Neural progenitor cell (in vitro differentiated cells): ENCODE results near the gene YTHDF1. TPM values are rescaled to one million over a fixed set of nuclear protein-coding genes. Genes with fewer than 3 reads are reported as not detected.

Experiments used
- DNase-seq: peaks from one replicate; pipeline ENCODE4 v3.0.0-alpha.2; 2016; ENCODE audit warnings: low spot score
- H2AFZ ChIP-seq: fragments of 200-600 bp; sonication (generic); replicated peaks from 2 replicates; pipeline ENCODE4 v1.6.1; 2016; ENCODE audit warnings: antibody characterized with exemption
- H3F3A ChIP-seq: fragments of 200-600 bp; sonication (generic); 2 replicates; pipeline ENCODE4 v1.6.1; 2016; ENCODE audit warnings: antibody characterized with exemption, low read depth
- H3K27ac ChIP-seq: fragments of 200-600 bp; sonication (generic); 2 replicates; pipeline ENCODE4 v1.5.1; 2016; ENCODE audit warnings: mild to moderate bottlenecking
- H3K27me3 ChIP-seq: fragments of 200-600 bp; sonication (generic); 2 replicates; pipeline ENCODE4 v1.6.1; 2016; ENCODE audit warnings: mild to moderate bottlenecking, moderate library complexity
- H3K36me3 ChIP-seq: fragments of 200-600 bp; sonication (generic); 2 replicates; pipeline ENCODE4 v1.5.1; 2016
- H3K4me1 ChIP-seq: fragments of 200-600 bp; sonication (generic); 2 replicates; pipeline ENCODE4 v1.6.1; 2016; ENCODE audit warnings: mixed run types
- H3K4me2 ChIP-seq: fragments of 200-600 bp; sonication (generic); 2 replicates; pipeline ENCODE4 v1.6.1; 2016
- H3K4me3 ChIP-seq: fragments of 200-600 bp; sonication (generic); 2 replicates; pipeline ENCODE4 v1.5.1; 2016
- H3K79me2 ChIP-seq: fragments of 200-600 bp; sonication (generic); 2 replicates; pipeline ENCODE4 v1.6.1; 2016; ENCODE audit warnings: low read depth
- H3K9ac ChIP-seq: fragments of 200-600 bp; sonication (generic); 2 replicates; pipeline ENCODE4 v1.6.1; 2016
- H3K9me3 ChIP-seq: fragments of 200-600 bp; sonication (generic); 2 replicates; pipeline ENCODE4 v1.5.1; 2016; ENCODE audit warnings: low read depth
- H4K20me1 ChIP-seq: fragments of 200-600 bp; sonication (generic); 2 replicates; pipeline ENCODE4 v1.6.1; 2016; ENCODE audit warnings: low read depth
- H3K27ac Mint-ChIP-seq: 3 replicates; pipeline ENCODE4 v1.8.0; 2021; ENCODE audit warnings: mixed read lengths
- H3K27me3 Mint-ChIP-seq: 2 replicates; pipeline ENCODE4 v1.8.0; 2022; ENCODE audit warnings: low read depth, mild to moderate bottlenecking, inconsistent platforms, moderate library complexity, mixed read lengths; ENCODE audit not compliant: insufficient read depth
- H3K36me3 Mint-ChIP-seq: 3 replicates; pipeline ENCODE4 v1.8.0; 2021; ENCODE audit warnings: mixed read lengths
- H3K4me1 Mint-ChIP-seq: 3 replicates; pipeline ENCODE4 v1.8.0; 2021; ENCODE audit warnings: mixed read lengths
- H3K4me3 Mint-ChIP-seq: 3 replicates; pipeline ENCODE4 v1.8.0; 2021; ENCODE audit warnings: mild to moderate bottlenecking, moderate library complexity, mixed read lengths
- H3K9me3 Mint-ChIP-seq: 3 replicates; pipeline ENCODE4 v1.8.0; 2020; ENCODE audit warnings: mixed read lengths
- EZH2 ChIP-seq: fragments of 200-600 bp; sonication (generic); IDR thresholded peaks from 2 replicates; pipeline ENCODE4 v1.6.1; 2017; ENCODE audit warnings: antibody characterized with exemption, mild to moderate bottlenecking, moderate library complexity
- EZH2phosphoT487 ChIP-seq: fragments of 200-600 bp; sonication (generic); IDR thresholded peaks from 2 replicates; pipeline ENCODE4 v1.6.1; 2017; ENCODE audit warnings: antibody characterized with exemption
- total RNA-seq: library from RNA; depleted of rRNA; stranded (reverse); fragments of >200 nt; gene quantifications from 2 replicates; pipeline ENCODE4 v1.2.3, GENCODE V29; 2015; ENCODE audit warnings: low replicate concordance
- TF ChIP-seq, protein P1 (sequence below): fragments of 200-600 bp; sonication (generic); IDR thresholded peaks from 2 replicates; pipeline ENCODE4 v1.5.1; 2017; ENCODE audit warnings: antibody characterized with exemption, mild to moderate bottlenecking

Gene YTHDF1
- total RNA-seq, 1 donor from 2014 or later: 28.1 TPM

DNA sequence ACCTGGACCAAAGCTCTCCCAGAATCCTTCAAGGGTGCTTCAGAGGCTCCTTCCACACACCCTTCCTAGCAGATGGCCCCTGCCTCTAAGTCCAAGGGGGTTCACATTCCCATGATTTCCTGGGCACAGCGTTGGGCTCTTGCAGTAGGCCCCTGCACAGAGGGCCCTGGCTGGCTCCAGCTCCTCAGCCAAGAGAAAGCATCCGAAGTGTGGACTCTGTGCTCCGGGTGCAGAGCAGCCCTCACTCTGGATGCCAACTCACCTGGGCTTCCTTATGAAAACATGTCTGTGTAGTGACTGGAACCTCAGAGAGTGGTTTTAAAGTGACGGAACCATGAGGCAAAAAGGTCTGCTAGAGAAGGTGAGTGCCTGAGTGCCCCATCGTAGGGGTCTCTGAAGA, 11.6 kb downstream of the YTHDF1 start:
- H2AFZ ChIP-seq: no peak overlapping the region
- H3K27me3 ChIP-seq: no peaks in the 10 kb centered on the region
- H3K9ac ChIP-seq: no peak overlapping the region
- no peak overlapping the region for H3K27ac ChIP-seq
- Mint-ChIP-seq H3K4me1 (peaks cover 8% of the 10 kb centered on the region), H3K9me3 (no peaks in the 10 kb centered on the region), H3K36me3 (peaks cover 24% of the 10 kb centered on the region), H3K27ac (no peak overlapping the region), H3K4me3 (no peak overlapping the region), H3K27me3 (no peaks in the 10 kb centered on the region)
- H3K4me2 ChIP-seq: no peak overlapping the region
- no peak for TF ChIP-seq EZH2
- no peak for TF ChIP-seq EZH2phosphoT487
- H3K9me3 ChIP-seq: no peaks in the 10 kb centered on the region
- no peak for DNase-seq
- H3F3A ChIP-seq: no peaks in the 10 kb centered on the region
- no peaks in the 10 kb centered on the region for H3K4me1 ChIP-seq
- H3K36me3 ChIP-seq: no peaks in the 10 kb centered on the region
- peaks cover 97% of the 10 kb centered on the region for H4K20me1 ChIP-seq
- peaks cover 95% of the 10 kb centered on the region for H3K79me2 ChIP-seq
- no peak overlapping the region for H3K4me3 ChIP-seq

DNA sequence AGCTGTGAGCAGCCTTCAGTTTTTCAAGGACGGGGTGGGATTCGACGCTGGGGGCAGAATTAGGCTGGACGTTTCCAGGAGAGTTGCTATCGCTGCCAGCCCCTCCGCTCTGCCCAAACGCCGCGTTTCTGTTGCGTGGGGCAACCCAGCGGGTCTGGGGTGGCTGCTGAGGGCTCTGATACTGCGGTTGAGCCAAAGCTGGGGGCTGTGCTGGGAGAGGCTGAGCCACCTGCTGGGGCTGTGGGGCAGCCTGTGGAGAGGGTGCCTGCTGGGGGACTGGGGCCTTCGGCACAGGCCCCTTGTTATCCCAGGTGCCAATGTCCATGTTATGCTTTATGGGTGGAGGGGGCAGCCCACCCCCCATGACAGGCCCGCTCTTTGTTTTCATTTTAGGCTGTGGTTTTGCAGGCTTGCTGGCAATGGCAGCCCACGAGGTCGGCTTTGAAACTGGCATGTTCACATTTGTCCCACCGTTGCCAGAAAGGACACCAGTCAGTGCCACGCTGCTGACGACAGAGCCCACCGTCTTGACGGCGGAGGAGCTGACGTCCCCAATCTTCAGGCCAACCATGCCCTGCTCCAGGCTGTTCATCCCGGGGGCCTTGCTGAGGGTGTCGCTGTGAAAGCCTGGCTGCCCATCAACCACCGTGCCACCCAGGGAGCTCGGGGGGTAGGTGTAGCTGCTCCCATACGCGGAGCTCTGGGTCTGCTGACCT, 13.0 kb downstream of the YTHDF1 start:
- peaks cover 97% of the 10 kb centered on the region for H4K20me1 ChIP-seq
- H3K9me3 Mint-ChIP-seq: no peaks in the 10 kb centered on the region
- H3K27me3 Mint-ChIP-seq: peaks cover under 1% of the 10 kb centered on the region
- no peak overlapping the region for H3K27ac Mint-ChIP-seq
- H3K36me3 Mint-ChIP-seq: peaks cover 24% of the 10 kb centered on the region
- H3K9ac ChIP-seq: no peak overlapping the region
- H3K36me3 ChIP-seq: no peaks in the 10 kb centered on the region
- no peaks in the 10 kb centered on the region for H3F3A ChIP-seq
- DNase-seq: no peak
- no peaks in the 10 kb centered on the region for H3K9me3 ChIP-seq
- peaks cover 95% of the 10 kb centered on the region for H3K79me2 ChIP-seq
- no peak overlapping the region for H3K4me2 ChIP-seq
- H3K4me1 Mint-ChIP-seq: peaks cover 11% of the 10 kb centered on the region
- no peaks in the 10 kb centered on the region for H3K27me3 ChIP-seq
- no peak overlapping the region for H3K27ac ChIP-seq
- no peak overlapping the region for H3K4me3 Mint-ChIP-seq
- H3K4me3 ChIP-seq: no peak overlapping the region
- TF ChIP-seq, protein P1, sequence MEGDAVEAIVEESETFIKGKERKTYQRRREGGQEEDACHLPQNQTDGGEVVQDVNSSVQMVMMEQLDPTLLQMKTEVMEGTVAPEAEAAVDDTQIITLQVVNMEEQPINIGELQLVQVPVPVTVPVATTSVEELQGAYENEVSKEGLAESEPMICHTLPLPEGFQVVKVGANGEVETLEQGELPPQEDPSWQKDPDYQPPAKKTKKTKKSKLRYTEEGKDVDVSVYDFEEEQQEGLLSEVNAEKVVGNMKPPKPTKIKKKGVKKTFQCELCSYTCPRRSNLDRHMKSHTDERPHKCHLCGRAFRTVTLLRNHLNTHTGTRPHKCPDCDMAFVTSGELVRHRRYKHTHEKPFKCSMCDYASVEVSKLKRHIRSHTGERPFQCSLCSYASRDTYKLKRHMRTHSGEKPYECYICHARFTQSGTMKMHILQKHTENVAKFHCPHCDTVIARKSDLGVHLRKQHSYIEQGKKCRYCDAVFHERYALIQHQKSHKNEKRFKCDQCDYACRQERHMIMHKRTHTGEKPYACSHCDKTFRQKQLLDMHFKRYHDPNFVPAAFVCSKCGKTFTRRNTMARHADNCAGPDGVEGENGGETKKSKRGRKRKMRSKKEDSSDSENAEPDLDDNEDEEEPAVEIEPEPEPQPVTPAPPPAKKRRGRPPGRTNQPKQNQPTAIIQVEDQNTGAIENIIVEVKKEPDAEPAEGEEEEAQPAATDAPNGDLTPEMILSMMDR: no peak
- TF ChIP-seq EZH2 (no peak), EZH2phosphoT487 (no peak)
- no peak overlapping the region for H2AFZ ChIP-seq
- H3K4me1 ChIP-seq: no peaks in the 10 kb centered on the region

DNA sequence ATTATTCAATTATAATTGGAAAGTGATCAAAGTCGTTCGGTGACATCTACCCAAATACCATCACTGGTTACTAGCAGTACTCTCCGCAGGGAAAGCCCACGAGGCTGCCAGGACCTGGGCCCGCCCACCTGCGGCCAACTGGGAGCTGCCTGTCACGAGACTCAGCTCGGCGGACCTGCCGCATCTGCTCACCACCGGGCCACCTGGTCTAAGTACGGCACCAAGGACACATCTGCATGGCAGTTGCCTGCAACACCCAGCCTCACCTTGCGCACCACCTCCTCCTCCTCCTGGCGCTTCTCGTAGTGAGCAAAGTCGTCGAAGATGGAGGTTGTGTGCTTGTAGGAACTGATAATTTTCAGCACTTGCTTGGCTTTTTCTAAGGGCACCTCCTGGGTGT, 13.9 kb downstream of the YTHDF1 start:
- H3K4me3 ChIP-seq: no peak overlapping the region
- Mint-ChIP-seq H3K4me3 (no peak overlapping the region), H3K36me3 (peaks cover 27% of the 10 kb centered on the region), H3K27ac (no peak overlapping the region), H3K9me3 (no peaks in the 10 kb centered on the region), H3K4me1 (peaks cover 11% of the 10 kb centered on the region), H3K27me3 (peaks cover 3% of the 10 kb centered on the region)
- DNase-seq: no peak
- no peaks in the 10 kb centered on the region for H3K27me3 ChIP-seq
- H3K4me2 ChIP-seq: no peak overlapping the region
- H3K36me3 ChIP-seq: no peaks in the 10 kb centered on the region
- H3K4me1 ChIP-seq: no peaks in the 10 kb centered on the region
- no peak overlapping the region for H3K9ac ChIP-seq
- no peaks in the 10 kb centered on the region for H3F3A ChIP-seq
- no peaks in the 10 kb centered on the region for H3K9me3 ChIP-seq
- H2AFZ ChIP-seq: no peak overlapping the region
- TF ChIP-seq, protein P1: no peak
- no peak for TF ChIP-seq EZH2phosphoT487
- no peak for TF ChIP-seq EZH2
- no peak overlapping the region for H3K27ac ChIP-seq
- H4K20me1 ChIP-seq: peaks cover 98% of the 10 kb centered on the region
- H3K79me2 ChIP-seq: peaks cover 98% of the 10 kb centered on the region

DNA sequence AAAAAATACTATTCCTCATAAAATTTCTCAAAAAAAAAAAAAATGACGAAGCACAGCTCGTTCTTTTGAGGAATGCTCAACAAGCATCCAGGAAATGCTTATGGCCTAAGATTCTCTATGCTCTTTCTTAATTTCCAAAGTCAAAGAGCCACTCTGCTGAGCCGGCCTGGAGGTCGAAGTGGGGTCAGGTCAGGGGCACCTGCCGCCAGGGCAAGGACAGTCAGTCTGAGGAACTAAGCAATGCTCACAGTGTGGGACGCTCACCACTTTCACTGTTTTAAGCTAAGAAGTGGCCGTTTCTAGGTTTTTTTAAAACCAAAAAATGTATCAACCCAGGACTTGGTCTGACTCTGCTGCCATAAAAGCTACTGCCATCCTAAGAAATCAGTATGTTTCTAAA, 17.3 kb downstream of the YTHDF1 start:
- no peak for DNase-seq
- peaks cover 31% of the 10 kb centered on the region for H3K36me3 Mint-ChIP-seq
- peaks cover 7% of the 10 kb centered on the region for H3K27me3 Mint-ChIP-seq
- no peak overlapping the region for H3K9ac ChIP-seq
- no peaks in the 10 kb centered on the region for H3K27me3 ChIP-seq
- H2AFZ ChIP-seq: no peak overlapping the region
- TF ChIP-seq EZH2: no peak
- no peak for TF ChIP-seq EZH2phosphoT487
- TF ChIP-seq, protein P1: no peak
- H3K79me2 ChIP-seq: peaks cover 82% of the 10 kb centered on the region
- H3K4me1 Mint-ChIP-seq: peaks cover 5% of the 10 kb centered on the region
- no peak overlapping the region for H3K4me3 ChIP-seq
- H3K36me3 ChIP-seq: no peaks in the 10 kb centered on the region
- H3K4me3 Mint-ChIP-seq: no peak overlapping the region
- H3K4me1 ChIP-seq: no peaks in the 10 kb centered on the region
- no peak overlapping the region for H3K4me2 ChIP-seq
- peaks cover 95% of the 10 kb centered on the region for H4K20me1 ChIP-seq
- no peaks in the 10 kb centered on the region for H3F3A ChIP-seq
- no peak overlapping the region for H3K27ac ChIP-seq
- no peak overlapping the region for H3K27ac Mint-ChIP-seq
- H3K9me3 Mint-ChIP-seq: no peaks in the 10 kb centered on the region
- no peaks in the 10 kb centered on the region for H3K9me3 ChIP-seq
